H9 (cell line): ENCODE data around the gene NTNG2. TPM values are rescaled to one million over a fixed set of nuclear protein-coding genes. Genes with fewer than 3 reads are reported as not detected.

Experiments used
- DNase-seq: peaks from one replicate; pipeline ENCODE4 v3.0.0-alpha.2; 2017
- H2AFZ ChIP-seq: one replicate; pipeline ENCODE4 v1.6.1; 2013; ENCODE audit warnings: mild to moderate bottlenecking, low read length, control low read depth, moderate library complexity
- H2AK5ac ChIP-seq: 2 replicates; pipeline ENCODE4 v1.6.1; 2013; ENCODE audit warnings: low read length, control low read depth, mixed read lengths; ENCODE audit not compliant: insufficient read length
- H2BK120ac ChIP-seq: one replicate; pipeline ENCODE4 v1.6.1; 2013; ENCODE audit warnings: low read depth, mild to moderate bottlenecking, low read length, control low read depth, inconsistent platforms; ENCODE audit not compliant: poor library complexity, severe bottlenecking
- H2BK12ac ChIP-seq: 2 replicates; pipeline ENCODE4 v1.6.1; 2013; ENCODE audit warnings: low read length, control low read depth, mixed read lengths, low read depth; ENCODE audit not compliant: insufficient read length
- H2BK15ac ChIP-seq: 2 replicates; pipeline ENCODE4 v1.6.1; 2013; ENCODE audit warnings: low read depth, low read length, control low read depth
- H2BK20ac ChIP-seq: one replicate; pipeline ENCODE4 v1.6.1; 2013; ENCODE audit warnings: low read depth, mild to moderate bottlenecking, low read length, control low read depth, inconsistent platforms; ENCODE audit not compliant: poor library complexity, severe bottlenecking
- H2BK5ac ChIP-seq: 2 replicates; pipeline ENCODE4 v1.6.1; 2013; ENCODE audit warnings: low read length, control low read depth, mixed read lengths; ENCODE audit not compliant: insufficient read length
- H3K14ac ChIP-seq: 2 replicates; pipeline ENCODE4 v1.6.1; 2013; ENCODE audit warnings: low read length, control low read depth; ENCODE audit not compliant: insufficient read depth
- H3K18ac ChIP-seq: 2 replicates; pipeline ENCODE4 v1.6.1; 2013; ENCODE audit warnings: low read depth, mild to moderate bottlenecking, mixed read lengths, low read length, control low read depth; ENCODE audit not compliant: insufficient read length
- H3K23ac ChIP-seq: 2 replicates; pipeline ENCODE4 v1.6.1; 2013; ENCODE audit warnings: low read length, control low read depth, mixed read lengths, low read depth; ENCODE audit not compliant: insufficient read length
- H3K23me2 ChIP-seq: 2 replicates; pipeline ENCODE4 v1.6.1; 2013; ENCODE audit warnings: low read depth, mild to moderate bottlenecking, mixed read lengths, low read length, control low read depth; ENCODE audit not compliant: insufficient read length, poor library complexity, severe bottlenecking
- H3K27ac ChIP-seq: 2 replicates; pipeline ENCODE4 v1.5.1; 2013; ENCODE audit warnings: low read length, control low read depth, mixed read lengths, low read depth; ENCODE audit not compliant: insufficient read length
- H3K27me3 ChIP-seq: 2 replicates; pipeline ENCODE4 v1.6.1; 2013; ENCODE audit warnings: low read length, control low read depth, inconsistent platforms; ENCODE audit not compliant: insufficient read depth
- H3K4ac ChIP-seq: 2 replicates; pipeline ENCODE4 v1.6.1; 2013; ENCODE audit warnings: low read depth, mild to moderate bottlenecking, control low read depth, inconsistent platforms, low read length, moderate library complexity
- H3K4me1 ChIP-seq: 2 replicates; pipeline ENCODE4 v1.6.1; 2013; ENCODE audit warnings: low read length, control low read depth, inconsistent platforms; ENCODE audit not compliant: insufficient read depth
- H3K4me2 ChIP-seq: 2 replicates; pipeline ENCODE4 v1.6.1; 2013; ENCODE audit warnings: low read length, control low read depth, mixed read lengths; ENCODE audit not compliant: insufficient read length, insufficient read depth
- H3K56ac ChIP-seq: 2 replicates; pipeline ENCODE4 v1.6.1; 2013; ENCODE audit warnings: low read depth, mild to moderate bottlenecking, mixed read lengths, low read length, control low read depth; ENCODE audit not compliant: insufficient read length
- H3K79me1 ChIP-seq: 2 replicates; pipeline ENCODE4 v1.6.1; 2013; ENCODE audit warnings: low read depth, mild to moderate bottlenecking, moderate library complexity, low read length, control low read depth, inconsistent platforms; ENCODE audit not compliant: insufficient read depth, poor library complexity, severe bottlenecking
- H3K79me2 ChIP-seq: 2 replicates; pipeline ENCODE4 v1.6.1; 2013; ENCODE audit warnings: low read length, control low read depth, inconsistent platforms; ENCODE audit not compliant: insufficient read depth
- H3K9ac ChIP-seq: 2 replicates; pipeline ENCODE4 v1.6.1; 2013; ENCODE audit warnings: low read length, control low read depth, mixed read lengths; ENCODE audit not compliant: insufficient read length; ENCODE audit errors: extremely low read depth
- H3K9me3 ChIP-seq: one replicate; pipeline ENCODE4 v1.6.1; 2013; ENCODE audit warnings: low read depth, low read length, inconsistent platforms; ENCODE audit not compliant: control insufficient read depth
- H3T11ph ChIP-seq: one replicate; pipeline ENCODE4 v1.6.1; 2013; ENCODE audit warnings: mild to moderate bottlenecking, low read length, control low read depth, inconsistent platforms
- H4K20me1 ChIP-seq: one replicate; pipeline ENCODE4 v1.6.1; 2013; ENCODE audit not compliant: control insufficient read depth, insufficient read length, insufficient read depth
- H4K5ac ChIP-seq: 2 replicates; pipeline ENCODE4 v1.6.1; 2013; ENCODE audit warnings: low read depth, mild to moderate bottlenecking, mixed read lengths, low read length, control low read depth; ENCODE audit not compliant: insufficient read length
- H4K8ac ChIP-seq: replicated peaks from 2 replicates; pipeline ENCODE4 v1.6.1; 2013; ENCODE audit warnings: low read length, control low read depth, mixed read lengths, low read depth; ENCODE audit not compliant: insufficient read length
- H4K91ac ChIP-seq: 2 replicates; pipeline ENCODE4 v1.6.1; 2013; ENCODE audit warnings: low read depth, mild to moderate bottlenecking, moderate library complexity, mixed read lengths, low read length, control low read depth; ENCODE audit not compliant: insufficient read length
- H3K27ac Mint-ChIP-seq, 3 experiments: 2 replicates in 2 of 3; 3 replicates in 1 of 3; pipeline ENCODE4 v1.8.0; 2020 to 2021; ENCODE audit warnings: mixed read lengths in 3 of 3, mild to moderate bottlenecking in 1 of 3, moderate library complexity in 1 of 3
- H3K27me3 Mint-ChIP-seq: 2 replicates; pipeline ENCODE4 v1.8.0; 2021; ENCODE audit warnings: low read depth, mild to moderate bottlenecking, moderate library complexity, mixed read lengths
- H3K36me3 Mint-ChIP-seq, 3 experiments: 2 replicates in 2 of 3; 3 replicates in 1 of 3; pipeline ENCODE4 v1.8.0; 2020 to 2021; ENCODE audit warnings: low read depth in 3 of 3, mixed read lengths in 3 of 3; ENCODE audit not compliant: insufficient read depth in 1 of 3
- H3K4me1 Mint-ChIP-seq, 2 experiments: 2 replicates each; pipeline ENCODE4 v1.8.0; 2020; ENCODE audit warnings: mixed read lengths in 2 of 2
- H3K4me3 Mint-ChIP-seq, 2 experiments: 2 replicates in 1 of 2; 3 replicates in 1 of 2; pipeline ENCODE4 v1.8.0; 2020 to 2021; ENCODE audit warnings: mild to moderate bottlenecking in 2 of 2, mixed read lengths in 2 of 2, moderate library complexity in 1 of 2
- H3K9me3 Mint-ChIP-seq, 2 experiments: 2 replicates in 1 of 2; 3 replicates in 1 of 2; pipeline ENCODE4 v1.8.0; 2020; ENCODE audit warnings: mild to moderate bottlenecking in 2 of 2, mixed read lengths in 2 of 2, moderate library complexity in 1 of 2
- WGBS: extraction: QIAGEN DNeasy Blood & Tissue Kit; methylation state at CpG from one replicate; pipeline ENCODE4 v1.1.7; 2013; ENCODE audit warnings: missing lambda C conversion rate, low lambda C conversion rate, mixed read lengths; ENCODE audit not compliant: insufficient read length; ENCODE audit errors: extremely low coverage; 5-methylcytosine and 5-hydroxymethylcytosine counted together
- total RNA-seq: library from RNA; stranded (reverse); gene quantifications from 2 replicates; pipeline ENCODE4 v1.2.1, GENCODE V29; 2021
- TF ChIP-seq, protein P1 (sequence below): fragments of 200-600 bp; sonication (generic); conservative IDR thresholded peaks from 3 replicates; pipeline ENCODE4 v1.8.0; 2021; ENCODE audit warnings: antibody characterized with exemption, mild to moderate bottlenecking

NTNG2 gene
- total RNA-seq, 1 experiment from 2014 or later = 0.52 TPM

- Histone ChIP-seq H4K91ac (no peak overlapping the region), H3T11ph (no peak overlapping the region), H3K18ac (no peak overlapping the region), H4K5ac (no peak overlapping the region), H3K56ac (no peak overlapping the region), H3K27ac (no peak overlapping the region), H3K4ac (no peak overlapping the region), H3K14ac (no peak overlapping the region; the same call in 1 of the 2 replicates), H2BK5ac (no peak overlapping the region), H3K9me3 (no peaks in the 10 kb centered on the region), H3K79me1 (no peaks in the 10 kb centered on the region), H3K4me1 (peaks cover 5% of the 10 kb centered on the region; the same call in 1 of the 2 replicates), H2BK120ac (no peak overlapping the region), H4K20me1 (no peaks in the 10 kb centered on the region), H4K8ac (no peak overlapping the region), H2BK20ac (no peak overlapping the region), H3K27me3 (peaks cover 7% of the 10 kb centered on the region; the same call in 1 of the 2 replicates), H3K9ac (no peak overlapping the region), H2BK15ac (no peak overlapping the region), H3K23me2 (peaks cover 10% of the 10 kb centered on the region), H2BK12ac (no peak overlapping the region), H3K4me2 (no peak overlapping the region), H2AK5ac (no peak overlapping the region), H3K79me2 (no peaks in the 10 kb centered on the region), H3K23ac (no peak overlapping the region), H2AFZ (no peak overlapping the region)
- H3K27ac Mint-ChIP-seq = no peak overlapping the region
- no CpG with 5 or more reads among the region's 19 CpGs for WGBS
- no peaks in the 10 kb centered on the region; a peak in 1 of 7 replicates for H3K36me3 Mint-ChIP-seq
- peaks cover 81% of the 10 kb centered on the region for H3K27me3 Mint-ChIP-seq
- no peak overlapping the region for H3K4me3 Mint-ChIP-seq
- no peak for DNase-seq
- peaks cover 2 to 4% of the 10 kb centered on the region in 2 experiments; a peak in 4 of 5 replicates for H3K9me3 Mint-ChIP-seq
- peaks cover 19 to 33% of the 10 kb centered on the region in 2 experiments for H3K4me1 Mint-ChIP-seq
- TF ChIP-seq, protein P1, sequence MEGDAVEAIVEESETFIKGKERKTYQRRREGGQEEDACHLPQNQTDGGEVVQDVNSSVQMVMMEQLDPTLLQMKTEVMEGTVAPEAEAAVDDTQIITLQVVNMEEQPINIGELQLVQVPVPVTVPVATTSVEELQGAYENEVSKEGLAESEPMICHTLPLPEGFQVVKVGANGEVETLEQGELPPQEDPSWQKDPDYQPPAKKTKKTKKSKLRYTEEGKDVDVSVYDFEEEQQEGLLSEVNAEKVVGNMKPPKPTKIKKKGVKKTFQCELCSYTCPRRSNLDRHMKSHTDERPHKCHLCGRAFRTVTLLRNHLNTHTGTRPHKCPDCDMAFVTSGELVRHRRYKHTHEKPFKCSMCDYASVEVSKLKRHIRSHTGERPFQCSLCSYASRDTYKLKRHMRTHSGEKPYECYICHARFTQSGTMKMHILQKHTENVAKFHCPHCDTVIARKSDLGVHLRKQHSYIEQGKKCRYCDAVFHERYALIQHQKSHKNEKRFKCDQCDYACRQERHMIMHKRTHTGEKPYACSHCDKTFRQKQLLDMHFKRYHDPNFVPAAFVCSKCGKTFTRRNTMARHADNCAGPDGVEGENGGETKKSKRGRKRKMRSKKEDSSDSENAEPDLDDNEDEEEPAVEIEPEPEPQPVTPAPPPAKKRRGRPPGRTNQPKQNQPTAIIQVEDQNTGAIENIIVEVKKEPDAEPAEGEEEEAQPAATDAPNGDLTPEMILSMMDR = no peak
These were observed 4.3 kb upstream of the NTNG2 start for GRCh38 chr9:132157347-132158116.
